Trophoblast cell (in vitro differentiated cells and primary cell): ENCODE results near the gene SLC6A20.

Source experiments
- DNase-seq, 2 donors: peaks; one replicate each; pipeline ENCODE4 v3.0.0-alpha.2; 2016
- H2AFZ ChIP-seq: 2 replicates; pipeline ENCODE4 v1.6.1; 2013; ENCODE audit warnings: low read length, moderate library complexity, mild to moderate bottlenecking; ENCODE audit not compliant: insufficient read depth, poor library complexity
- H2AK5ac ChIP-seq: 2 replicates; pipeline ENCODE4 v1.6.1; 2013; ENCODE audit warnings: mild to moderate bottlenecking, low read length
- H2BK120ac ChIP-seq: 2 replicates; pipeline ENCODE4 v1.6.1; 2013; ENCODE audit warnings: low read length, mild to moderate bottlenecking, moderate library complexity; ENCODE audit not compliant: insufficient read depth, poor library complexity
- H2BK12ac ChIP-seq: 2 replicates; pipeline ENCODE4 v1.6.1; 2013; ENCODE audit warnings: mild to moderate bottlenecking, low read length, moderate library complexity
- H2BK5ac ChIP-seq: 2 replicates; pipeline ENCODE4 v1.6.1; 2013; ENCODE audit warnings: low read length, low read depth, moderate library complexity, mild to moderate bottlenecking; ENCODE audit not compliant: poor library complexity
- H3K14ac ChIP-seq: 2 replicates; pipeline ENCODE4 v1.6.1; 2013; ENCODE audit warnings: mild to moderate bottlenecking, low read length
- H3K18ac ChIP-seq: 2 replicates; pipeline ENCODE4 v1.6.1; 2013; ENCODE audit warnings: mild to moderate bottlenecking, low read length
- H3K23ac ChIP-seq: 2 replicates; pipeline ENCODE4 v1.6.1; 2013; ENCODE audit warnings: low read length
- H3K27ac ChIP-seq: 2 replicates; pipeline ENCODE4 v1.5.1; 2013; ENCODE audit warnings: low read depth, mild to moderate bottlenecking, inconsistent platforms, low read length, moderate library complexity
- H3K27me3 ChIP-seq: 2 replicates; pipeline ENCODE4 v1.6.1; 2013; ENCODE audit warnings: inconsistent platforms, mild to moderate bottlenecking, low read length, moderate library complexity; ENCODE audit not compliant: insufficient read depth
- H3K36me3 ChIP-seq, 2 experiments: 1 replicate in 1 of 2; 2 replicates in 1 of 2; pipeline ENCODE4 v1.6.1; 2013; ENCODE audit warnings: low read length in 2 of 2, mild to moderate bottlenecking in 2 of 2, moderate library complexity in 1 of 2; ENCODE audit not compliant: insufficient read depth in 2 of 2, control insufficient read depth in 1 of 2
- H3K4ac ChIP-seq: 2 replicates; pipeline ENCODE4 v1.6.1; 2013; ENCODE audit warnings: low read depth, mild to moderate bottlenecking, low read length, moderate library complexity
- H3K4me1 ChIP-seq, 2 experiments: 1 replicate in 1 of 2; 2 replicates in 1 of 2; pipeline ENCODE4 v1.6.1; 2013; ENCODE audit warnings: low read length in 2 of 2, mild to moderate bottlenecking in 2 of 2, moderate library complexity in 1 of 2; ENCODE audit not compliant: insufficient read depth in 2 of 2, control insufficient read depth in 1 of 2
- H3K4me2 ChIP-seq: 2 replicates; pipeline ENCODE4 v1.6.1; 2013; ENCODE audit warnings: inconsistent platforms, mild to moderate bottlenecking, low read length, moderate library complexity
- H3K4me3 ChIP-seq: 2 replicates; pipeline ENCODE4 v1.5.1; 2013; ENCODE audit warnings: mild to moderate bottlenecking, low read depth, low read length, inconsistent platforms
- H3K79me1 ChIP-seq: one replicate; pipeline ENCODE4 v1.6.1; 2013; ENCODE audit warnings: low read length
- H3K79me2 ChIP-seq: 2 replicates; pipeline ENCODE4 v1.6.1; 2013; ENCODE audit warnings: low read length, mild to moderate bottlenecking; ENCODE audit not compliant: control insufficient read depth, insufficient read depth, poor library complexity
- H3K9ac ChIP-seq: 2 replicates; pipeline ENCODE4 v1.6.1; 2013; ENCODE audit warnings: mild to moderate bottlenecking, low read length
- H3K9me3 ChIP-seq: 2 replicates; pipeline ENCODE4 v1.6.1; 2013; ENCODE audit warnings: low read depth, mild to moderate bottlenecking, control low read depth, inconsistent platforms, low read length; ENCODE audit not compliant: insufficient read depth
- H4K12ac ChIP-seq: 2 replicates; pipeline ENCODE4 v1.6.1; 2013; ENCODE audit warnings: low read depth, mild to moderate bottlenecking, low read length, moderate library complexity
- H4K8ac ChIP-seq: 2 replicates; pipeline ENCODE4 v1.6.1; 2013; ENCODE audit warnings: low read depth, mild to moderate bottlenecking, low read length, moderate library complexity
- H4K91ac ChIP-seq: one replicate; pipeline ENCODE4 v1.6.1; 2013; ENCODE audit warnings: low read depth, mild to moderate bottlenecking, low read length, moderate library complexity
- WGBS: extraction: QIAGEN DNeasy Blood & Tissue Kit; methylation state at CpG from one replicate; pipeline ENCODE4 v1.1.7; 2013; ENCODE audit warnings: missing lambda C conversion rate; ENCODE audit not compliant: insufficient read length, insufficient coverage; ENCODE audit errors: extremely low coverage; 5-methylcytosine and 5-hydroxymethylcytosine counted together

Gene SLC6A20

DNA sequence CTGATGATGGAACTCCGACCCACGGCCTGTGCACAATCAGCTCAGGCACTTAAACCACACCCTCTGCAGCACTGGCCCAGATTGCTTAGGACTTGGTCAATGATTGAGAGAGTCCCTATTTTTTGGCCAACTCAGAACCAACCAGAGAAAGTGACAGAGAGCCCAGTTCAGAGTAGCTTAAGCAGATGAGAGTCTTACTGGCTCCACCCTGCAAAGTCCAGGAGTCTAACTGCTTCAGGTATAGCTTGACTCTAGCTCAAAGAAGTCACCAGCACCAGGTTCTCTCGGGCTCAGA lies 20.1 kb downstream of the SLC6A20 start:
- Histone ChIP-seq H3K36me3 (no peaks in the 10 kb centered on the region), H3K79me1 (no peaks in the 10 kb centered on the region), H3K27ac (no peak overlapping the region), H3K4ac (no peak overlapping the region), H3K27me3 (no peaks in the 10 kb centered on the region), H3K4me3 (no peak overlapping the region), H4K12ac (no peak overlapping the region), H3K18ac (no peak overlapping the region), H3K23ac (no peak overlapping the region), H3K79me2 (no peaks in the 10 kb centered on the region), H2BK12ac (no peak overlapping the region), H2BK5ac (no peak overlapping the region), H3K9ac (no peak overlapping the region), H4K8ac (no peak overlapping the region), H2AFZ (no peak overlapping the region), H2BK120ac (no peak overlapping the region), H4K91ac (no peak overlapping the region), H3K14ac (no peak overlapping the region), H2AK5ac (no peak overlapping the region), H3K4me1 (no peaks in the 10 kb centered on the region), H3K4me2 (no peak overlapping the region), H3K9me3 (peaks cover 2% of the 10 kb centered on the region)
- DNase-seq, result no peak
- WGBS, result no CpG with 5 or more reads among the region's 3 CpGs

DNA sequence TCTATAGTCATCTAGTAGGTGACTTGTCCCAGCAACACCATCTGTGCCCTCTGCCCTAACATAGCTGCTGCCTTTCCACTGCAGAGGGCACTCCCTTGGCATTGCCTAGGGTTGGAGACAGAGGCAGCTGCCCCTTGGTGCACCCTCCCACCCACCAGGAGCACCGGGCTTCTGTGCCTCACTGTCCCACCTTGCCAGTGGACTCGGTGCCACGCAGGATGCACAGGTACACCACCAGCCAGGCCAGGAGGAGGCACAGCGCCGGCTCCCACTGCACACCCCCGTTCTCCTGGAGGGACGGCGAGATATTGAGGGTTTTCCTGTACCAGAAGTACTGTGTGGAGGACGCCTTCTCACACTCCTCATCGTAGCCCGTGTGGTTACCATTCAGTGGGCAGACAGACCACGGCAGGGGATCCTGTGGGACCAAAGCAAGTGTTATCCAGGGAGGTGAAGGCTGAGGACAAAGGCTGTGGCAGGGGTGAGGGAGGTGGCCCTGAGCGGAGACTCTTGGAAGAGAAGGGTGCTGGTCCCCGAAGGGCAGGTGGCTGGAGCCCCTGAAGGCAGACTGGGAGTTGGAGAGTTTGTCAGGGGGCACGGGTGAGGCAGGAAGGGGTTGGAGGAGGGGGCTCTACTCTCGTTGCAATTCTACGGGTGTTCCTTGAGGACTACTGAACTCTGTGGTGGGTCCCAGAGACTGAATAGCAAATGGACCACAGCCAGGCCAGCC lies 20.6 kb downstream of the SLC6A20 start:
- no CpG with 5 or more reads among the region's 17 CpGs for WGBS

DNA sequence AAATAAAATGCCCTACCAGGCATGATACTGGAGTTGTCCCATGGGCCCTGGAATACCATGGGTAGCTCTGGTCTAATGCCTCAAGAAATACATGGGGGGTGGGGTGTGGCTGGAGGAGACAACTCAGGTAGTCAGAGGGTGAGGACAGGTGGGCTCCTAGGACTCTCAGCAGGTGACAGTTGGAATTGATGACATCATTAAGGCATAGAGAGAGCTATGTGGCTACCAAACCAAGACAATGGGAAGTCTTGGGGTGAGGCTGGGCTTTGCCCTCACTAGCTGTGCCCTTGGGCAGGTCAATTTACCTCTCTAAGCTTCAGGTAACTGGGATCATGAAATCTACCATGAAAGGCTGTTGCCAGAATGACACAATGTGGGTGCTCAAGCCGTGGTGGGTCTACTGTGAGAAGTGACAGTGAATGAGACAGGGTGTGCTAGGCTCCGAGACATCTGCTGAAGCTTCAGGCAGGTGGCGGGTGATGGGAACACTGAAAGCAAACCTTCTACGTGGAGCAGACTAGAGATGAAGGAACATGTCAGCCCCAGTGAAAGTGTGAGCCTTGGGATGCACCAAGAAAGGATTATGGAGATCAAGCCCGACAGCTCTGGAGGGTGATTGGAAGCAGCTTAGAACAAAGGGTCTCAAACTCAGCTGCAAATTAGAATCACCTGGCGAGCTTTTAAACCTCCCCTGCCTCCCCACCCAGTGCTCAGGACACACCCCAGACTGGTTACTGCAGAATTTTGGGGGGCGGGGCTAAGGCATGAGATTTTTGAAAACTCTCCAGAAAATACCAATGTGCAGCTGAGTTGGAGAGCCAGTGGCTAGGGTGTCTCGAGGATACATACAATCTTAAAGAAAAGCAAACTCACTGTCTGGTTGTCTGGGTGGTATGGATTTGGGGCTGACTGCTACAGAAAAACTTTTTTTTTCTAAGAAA lies 21.5 kb downstream of the SLC6A20 start:
- H3K27ac ChIP-seq, result no peak overlapping the region
- H3K27me3 ChIP-seq, result no peaks in the 10 kb centered on the region
- no peak overlapping the region for H4K12ac ChIP-seq
- H3K4me2 ChIP-seq, result no peak overlapping the region
- DNase-seq, result no peak
- H4K91ac ChIP-seq, result no peak overlapping the region
- H3K9me3 ChIP-seq, result peaks cover 2% of the 10 kb centered on the region
- H3K79me2 ChIP-seq, result no peaks in the 10 kb centered on the region
- H3K14ac ChIP-seq, result no peak overlapping the region
- H2AFZ ChIP-seq, result no peak overlapping the region
- H3K4me3 ChIP-seq, result no peak overlapping the region
- no CpG with 5 or more reads among the region's 8 CpGs for WGBS
- no peak overlapping the region for H2BK12ac ChIP-seq
- no peaks in the 10 kb centered on the region for H3K79me1 ChIP-seq
- no peak overlapping the region for H4K8ac ChIP-seq
- H2AK5ac ChIP-seq, result no peak overlapping the region
- H3K4me1 ChIP-seq, result no peaks in the 10 kb centered on the region
- no peaks in the 10 kb centered on the region for H3K36me3 ChIP-seq
- no peak overlapping the region for H3K9ac ChIP-seq
- no peak overlapping the region for H2BK5ac ChIP-seq
- H3K18ac ChIP-seq, result no peak overlapping the region
- H2BK120ac ChIP-seq, result no peak overlapping the region
- H3K23ac ChIP-seq, result no peak overlapping the region
- H3K4ac ChIP-seq, result no peak overlapping the region

More for the DNA sequence above, 20.6 kb downstream of the SLC6A20 start:
- Histone ChIP-seq H2AK5ac (no peak overlapping the region), H3K4ac (no peak overlapping the region), H3K4me1 (no peaks in the 10 kb centered on the region), H4K8ac (no peak overlapping the region), H3K18ac (no peak overlapping the region), H3K23ac (no peak overlapping the region), H2BK5ac (no peak overlapping the region), H3K36me3 (no peaks in the 10 kb centered on the region), H2AFZ (no peak overlapping the region), H2BK12ac (no peak overlapping the region), H4K91ac (no peak overlapping the region), H3K27me3 (no peaks in the 10 kb centered on the region), H3K79me2 (no peaks in the 10 kb centered on the region), H2BK120ac (no peak overlapping the region), H3K4me2 (no peak overlapping the region), H3K4me3 (no peak overlapping the region), H3K14ac (no peak overlapping the region), H3K79me1 (no peaks in the 10 kb centered on the region), H3K27ac (no peak overlapping the region), H3K9me3 (peaks cover 4% of the 10 kb centered on the region), H4K12ac (no peak overlapping the region), H3K9ac (no peak overlapping the region)
- DNase-seq, result no peak

DNA sequence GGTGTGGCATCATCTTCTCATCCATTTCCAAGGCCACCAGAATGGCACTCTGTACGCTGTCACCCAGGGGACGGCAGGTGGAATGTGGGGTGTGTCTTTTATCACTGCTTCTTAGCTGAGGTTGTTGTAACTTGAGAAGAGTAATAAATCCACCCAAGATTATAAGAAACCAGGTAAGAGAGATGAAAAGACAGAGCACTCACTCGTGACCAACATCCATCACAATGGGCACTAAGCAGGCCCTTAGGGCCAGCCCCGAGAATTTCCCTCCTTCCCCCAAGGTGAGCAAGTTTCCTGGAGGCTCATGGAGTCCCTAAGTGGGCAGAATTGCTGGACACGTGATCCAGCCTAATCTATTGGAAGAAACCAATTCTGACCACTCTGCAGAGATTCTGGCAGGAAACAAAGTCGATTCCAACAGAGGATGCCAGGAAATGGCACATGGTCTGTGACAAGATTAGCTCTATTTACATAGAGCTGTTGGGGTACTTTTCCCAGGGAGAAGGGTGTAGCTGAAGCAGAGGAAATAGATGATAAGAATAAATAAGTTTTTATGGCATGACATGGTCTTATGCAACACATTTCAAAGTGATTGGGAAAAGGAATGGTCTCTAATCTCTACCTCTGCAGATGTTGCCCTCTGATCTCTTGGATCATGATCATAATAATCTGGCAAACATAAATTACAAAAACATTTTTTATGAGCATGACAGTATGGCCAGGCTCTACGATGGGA lies 22.5 kb downstream of the SLC6A20 start:
- no peak overlapping the region for H2BK12ac ChIP-seq
- peaks cover 2% of the 10 kb centered on the region for H3K9me3 ChIP-seq
- WGBS, result no CpG with 5 or more reads among the region's 7 CpGs

More for the DNA sequence above, 22.5 kb downstream of the SLC6A20 start:
- no peaks in the 10 kb centered on the region for H3K4me1 ChIP-seq
- no peaks in the 10 kb centered on the region for H3K36me3 ChIP-seq
- H3K4me3 ChIP-seq, result no peak overlapping the region
- no peak overlapping the region for H2AFZ ChIP-seq
- no peak overlapping the region for H3K18ac ChIP-seq
- no peak for DNase-seq
- H4K12ac ChIP-seq, result no peak overlapping the region
- no peaks in the 10 kb centered on the region for H3K79me1 ChIP-seq
- no peaks in the 10 kb centered on the region for H3K79me2 ChIP-seq
- no peak overlapping the region for H4K91ac ChIP-seq
- no peak overlapping the region for H2BK5ac ChIP-seq
- H3K23ac ChIP-seq, result no peak overlapping the region
- no peaks in the 10 kb centered on the region for H3K27me3 ChIP-seq
- no peak overlapping the region for H2BK120ac ChIP-seq
- H3K4ac ChIP-seq, result no peak overlapping the region
- no peak overlapping the region for H3K27ac ChIP-seq
- no peak overlapping the region for H3K14ac ChIP-seq
- H4K8ac ChIP-seq, result no peak overlapping the region
- no peak overlapping the region for H2AK5ac ChIP-seq
- no peak overlapping the region for H3K9ac ChIP-seq
- no peak overlapping the region for H3K4me2 ChIP-seq
